Activated CD8-positive, alpha-beta T cell treated with anti-CD3 and anti-CD28 coated beads for 36 hours (primary cell): ENCODE measurements around the gene DNAJB1. TPM values are rescaled to one million over a fixed set of nuclear protein-coding genes. Genes with fewer than 3 reads are reported as not detected.
A peak's percentile ranks its signal among the peaks of the same experiment; 100 is the strongest.

Source experiments
- ATAC-seq: fragments of 200-7000 bp; cut with Tn5 transposase; one replicate; pipeline ENCODE4 v1.10.0; 2021; ENCODE audit warnings: mild to moderate bottlenecking, moderate library complexity
- CTCF ChIA-PET: fragments of 350-600 bp; sonication (Branson Sonifier 250); formaldehyde crosslinking; loops from one replicate; lab custom pipeline; 2021; ENCODE audit warnings: antibody characterized with exemption; lab: Charles Lee
- POLR2A ChIA-PET: fragments of 350-600 bp; sonication (Branson Sonifier 250); formaldehyde crosslinking; loops from one replicate; lab custom pipeline; 2021; ENCODE audit warnings: antibody characterized with exemption; lab: Charles Lee
- DNase-seq: peaks from one replicate; pipeline ENCODE4 v3.0.0-alpha.2; 2020
- H3K27ac Mint-ChIP-seq: one replicate; pipeline ENCODE4 v1.8.0; 2021; ENCODE audit warnings: mild to moderate bottlenecking, mixed read lengths
- H3K27me3 Mint-ChIP-seq: one replicate; pipeline ENCODE4 v1.8.0; 2021; ENCODE audit warnings: mixed read lengths
- H3K36me3 Mint-ChIP-seq: one replicate; pipeline ENCODE4 v1.8.0; 2021; ENCODE audit warnings: low read depth, mixed read lengths
- H3K4me1 Mint-ChIP-seq: one replicate; pipeline ENCODE4 v1.8.0; 2021; ENCODE audit warnings: low read depth, mixed read lengths
- H3K4me3 Mint-ChIP-seq: one replicate; pipeline ENCODE4 v1.8.0; 2021; ENCODE audit warnings: mild to moderate bottlenecking, moderate library complexity, mixed read lengths
- H3K9me3 Mint-ChIP-seq: one replicate; pipeline ENCODE4 v1.8.0; 2021; ENCODE audit warnings: mixed read lengths
- CTCF ChIP-seq: fragments of 200-600 bp; IDR thresholded peaks from one replicate; pipeline ENCODE4 v1.8.0; 2022; ENCODE audit warnings: antibody characterized with exemption, mild to moderate bottlenecking
- intact Hi-C: fragments of 100-400 bp; cut with micrococcal nuclease; formaldehyde crosslinking; loops from one replicate; pipeline ENCODE4 v1.10.0; 2022
- total RNA-seq, 2 experiments: library from RNA; stranded (reverse); gene quantifications; one replicate each; pipeline ENCODE4 v1.2.3, GENCODE V29; 2021

DNAJB1 gene
- 10 to 100 TPM; 52.0 to 59.6 TPM for total RNA-seq

GRCh38 chr19:14517840-14518505 is at the start of gene DNAJB1:
Gene DNAJB1, minus strand, starts transcription at chr19:14518397. Its CDS starts 48 bp downstream, at chr19:14518349.
- Mint-ChIP-seq H3K4me1 (peaks cover 65% of the 10 kb centered on the region), H3K27ac (peak within 1 kb of the TSS; percentile 95), H3K4me3 (peak within 1 kb of the TSS; percentile 81), H3K9me3 (no peaks in the 10 kb centered on the region), H3K27me3 (no peaks in the 10 kb centered on the region), H3K36me3 (peaks cover 41% of the 10 kb centered on the region)
- POLR2A ChIA-PET: interaction anchor here (0.6 to 3.5 kb wide), 10 partner anchors 9 to 99 kb away, joined by 3 to 23 read pairs (median 4); partner anchors contain the start of genes DDX39A, GIPC1, PKN1 and TECR
- peak; percentile 34 for ATAC-seq
- intact Hi-C loops: no loop called here
- CTCF ChIA-PET: interaction anchor here (1.1 to 1.8 kb wide), 6 partner anchors 8 to 38 kb away, joined by 3 to 8 read pairs (median 4); no protein-coding TSS in a partner anchor
- peak; percentile 68 for DNase-seq
- no peak for TF ChIP-seq CTCF

GRCh38 chr19:14567079-14567478 is 48.9 kb upstream of the DNAJB1 start:
- peaks cover 13% of the 10 kb centered on the region for H3K36me3 Mint-ChIP-seq
- H3K27me3 Mint-ChIP-seq: no peaks in the 10 kb centered on the region
- no peak overlapping the region for H3K4me3 Mint-ChIP-seq
- ChIA-PET CTCF (interaction anchor here (1.0 to 4.1 kb wide), 3 partner anchors 10 to 123 kb away, joined by 5 to 19 read pairs (median 5); partner anchors contain the start of gene ZNF333), POLR2A (no interaction called here)
- no peak overlapping the region for H3K27ac Mint-ChIP-seq
- no peak for TF ChIP-seq CTCF
- intact Hi-C loops: no loop called here
- no peaks in the 10 kb centered on the region for H3K9me3 Mint-ChIP-seq
- H3K4me1 Mint-ChIP-seq: peaks cover 45% of the 10 kb centered on the region
- DNase-seq (no peak), ATAC-seq (no peak)

- H3K27ac Mint-ChIP-seq: no peak overlapping the region
- no peak for ATAC-seq
These were observed 48.5 kb upstream of the DNAJB1 start for GRCh38 chr19:14566712-14567077.

GRCh38 chr19:14565765-14566711 is 47.8 kb upstream of the DNAJB1 start:
- POLR2A ChIA-PET: interaction anchor here (0.9 kb wide), 1 partner anchor 120 kb away, joined by 3 read pairs; no protein-coding TSS in a partner anchor

More at GRCh38 chr19:14566712-14567077, 48.5 kb upstream of the DNAJB1 start:
- Mint-ChIP-seq H3K36me3 (peaks cover 13% of the 10 kb centered on the region), H3K9me3 (no peaks in the 10 kb centered on the region), H3K4me1 (peaks cover 43% of the 10 kb centered on the region), H3K4me3 (no peak overlapping the region), H3K27me3 (no peaks in the 10 kb centered on the region)
- no peak for DNase-seq
- TF ChIP-seq CTCF: no peak
- POLR2A ChIA-PET: no interaction called here
- CTCF ChIA-PET: interaction anchor here (1.0 to 4.1 kb wide), 2 partner anchors 10 to 124 kb away, joined by 5 to 19 read pairs; partner anchors contain the start of gene ZNF333
- intact Hi-C loops: no loop called here

More at GRCh38 chr19:14565765-14566711, 47.8 kb upstream of the DNAJB1 start:
- H3K4me1 Mint-ChIP-seq: peaks cover 41% of the 10 kb centered on the region
- H3K9me3 Mint-ChIP-seq: no peaks in the 10 kb centered on the region
- no peak overlapping the region for H3K27ac Mint-ChIP-seq
- ATAC-seq (no peak), DNase-seq (no peak)
- H3K27me3 Mint-ChIP-seq: no peaks in the 10 kb centered on the region
- TF ChIP-seq CTCF: no peak
- intact Hi-C loops: no loop called here
- H3K4me3 Mint-ChIP-seq: no peak overlapping the region
- CTCF ChIA-PET: interaction anchor here (1.0 to 1.5 kb wide), 2 partner anchors 9 to 124 kb away, joined by 4 to 5 read pairs; partner anchors contain the start of gene ZNF333
- peaks cover 11% of the 10 kb centered on the region for H3K36me3 Mint-ChIP-seq
